ENCODE results near the gene ADAM12.

The ADAM12 gene

GRCh38 chr10:126400641-126401040 is 12.4 kb upstream of the ADAM12 start:
- Histone ChIP-seq H3K4ac (ENCODE audit: low read depth, low read length) (no peak overlapping the region), H2BK120ac (ENCODE audit: insufficient read depth, low read length, poor library complexity) (no peak overlapping the region), H2BK5ac (ENCODE audit: low read depth, low read length, poor library complexity) (no peak overlapping the region), H4K12ac (ENCODE audit: low read depth, low read length) (no peak overlapping the region), H3K36me3 (ENCODE audit: control insufficient read depth in 1 of 2, insufficient read depth in 2 of 2, low read length in 2 of 2) (no peaks in the 10 kb centered on the region), H3K4me1 (ENCODE audit: control insufficient read depth in 1 of 2, insufficient read depth in 2 of 2, low read length in 2 of 2) (peaks cover 5% of the 10 kb centered on the region in 2 experiments), H4K8ac (ENCODE audit: low read depth, low read length) (no peak overlapping the region), H2BK12ac (ENCODE audit: low read length) (no peak overlapping the region), H2AK5ac (ENCODE audit: low read length) (no peak overlapping the region), H3K79me1 (ENCODE audit: low read length) (no peaks in the 10 kb centered on the region), H3K9ac (ENCODE audit: low read length) (no peak overlapping the region), H3K27me3 (ENCODE audit: insufficient read depth, low read length) (no peaks in the 10 kb centered on the region), H3K4me2 (ENCODE audit: low read length) (no peak overlapping the region), H3K18ac (ENCODE audit: low read length) (no peak overlapping the region), H3K23ac (ENCODE audit: low read length) (no peak overlapping the region), H2AFZ (ENCODE audit: insufficient read depth, low read length, poor library complexity) (no peak overlapping the region), H3K14ac (ENCODE audit: low read length) (no peak overlapping the region), H4K91ac (ENCODE audit: low read depth, low read length) (no peak overlapping the region), H3K4me3 (ENCODE audit: low read depth, low read length) (no peak overlapping the region), H3K79me2 (ENCODE audit: control insufficient read depth, insufficient read depth, low read length, poor library complexity) (no peaks in the 10 kb centered on the region), H3K27ac (ENCODE audit: low read depth, low read length) (no peak overlapping the region), H3K9me3 (ENCODE audit: insufficient read depth, low read depth, low read length) (no peaks in the 10 kb centered on the region)
- no CpG with 5 or more reads among the region's 4 CpGs for WGBS (ENCODE audit: extremely low coverage, insufficient coverage, insufficient read length)
- no peak for DNase-seq

GRCh38 chr10:126398924-126399323 is 10.6 kb upstream of the ADAM12 start:
- Histone ChIP-seq H2AFZ (ENCODE audit: insufficient read depth, low read length, poor library complexity) (no peak overlapping the region), H3K4ac (ENCODE audit: low read depth, low read length) (no peak overlapping the region), H3K4me1 (ENCODE audit: control insufficient read depth in 1 of 2, insufficient read depth in 2 of 2, low read length in 2 of 2) (peaks cover 2 to 5% of the 10 kb centered on the region in 2 experiments), H3K9ac (ENCODE audit: low read length) (no peak overlapping the region), H3K14ac (ENCODE audit: low read length) (no peak overlapping the region), H3K79me2 (ENCODE audit: control insufficient read depth, insufficient read depth, low read length, poor library complexity) (no peaks in the 10 kb centered on the region), H4K8ac (ENCODE audit: low read depth, low read length) (no peak overlapping the region), H2AK5ac (ENCODE audit: low read length) (no peak overlapping the region), H3K9me3 (ENCODE audit: insufficient read depth, low read depth, low read length) (no peaks in the 10 kb centered on the region), H3K4me3 (ENCODE audit: low read depth, low read length) (no peak overlapping the region), H3K23ac (ENCODE audit: low read length) (no peak overlapping the region), H3K27me3 (ENCODE audit: insufficient read depth, low read length) (no peaks in the 10 kb centered on the region), H2BK5ac (ENCODE audit: low read depth, low read length, poor library complexity) (no peak overlapping the region), H3K27ac (ENCODE audit: low read depth, low read length) (no peak overlapping the region), H4K91ac (ENCODE audit: low read depth, low read length) (no peak overlapping the region), H2BK12ac (ENCODE audit: low read length) (no peak overlapping the region), H3K4me2 (ENCODE audit: low read length) (no peak overlapping the region), H3K79me1 (ENCODE audit: low read length) (no peaks in the 10 kb centered on the region), H3K18ac (ENCODE audit: low read length) (no peak overlapping the region), H2BK120ac (ENCODE audit: insufficient read depth, low read length, poor library complexity) (no peak overlapping the region), H3K36me3 (ENCODE audit: control insufficient read depth in 1 of 2, insufficient read depth in 2 of 2, low read length in 2 of 2) (no peaks in the 10 kb centered on the region), H4K12ac (ENCODE audit: low read depth, low read length) (no peak overlapping the region)
- DNase-seq = peak in 1 of 2 donors; percentile 12
- no CpG with 5 or more reads among the region's 4 CpGs for WGBS (ENCODE audit: extremely low coverage, insufficient coverage, insufficient read length)

GRCh38 chr10:126398383-126398743 is 10.1 kb upstream of the ADAM12 start:
- Histone ChIP-seq H3K23ac (ENCODE audit: low read length) (no peak overlapping the region), H3K27ac (ENCODE audit: low read depth, low read length) (no peak overlapping the region), H3K4me1 (ENCODE audit: control insufficient read depth in 1 of 2, insufficient read depth in 2 of 2, low read length in 2 of 2) (peaks cover 2 to 5% of the 10 kb centered on the region in 2 experiments), H2BK5ac (ENCODE audit: low read depth, low read length, poor library complexity) (no peak overlapping the region), H2BK120ac (ENCODE audit: insufficient read depth, low read length, poor library complexity) (no peak overlapping the region), H3K4me3 (ENCODE audit: low read depth, low read length) (no peak overlapping the region), H3K79me1 (ENCODE audit: low read length) (no peaks in the 10 kb centered on the region), H3K14ac (ENCODE audit: low read length) (no peak overlapping the region), H4K8ac (ENCODE audit: low read depth, low read length) (no peak overlapping the region), H3K9me3 (ENCODE audit: insufficient read depth, low read depth, low read length) (no peaks in the 10 kb centered on the region), H2BK12ac (ENCODE audit: low read length) (no peak overlapping the region), H3K18ac (ENCODE audit: low read length) (no peak overlapping the region), H3K36me3 (ENCODE audit: control insufficient read depth in 1 of 2, insufficient read depth in 2 of 2, low read length in 2 of 2) (no peaks in the 10 kb centered on the region), H3K4me2 (ENCODE audit: low read length) (no peak overlapping the region), H3K4ac (ENCODE audit: low read depth, low read length) (no peak overlapping the region), H4K91ac (ENCODE audit: low read depth, low read length) (no peak overlapping the region), H2AK5ac (ENCODE audit: low read length) (no peak overlapping the region), H2AFZ (ENCODE audit: insufficient read depth, low read length, poor library complexity) (no peak overlapping the region), H3K79me2 (ENCODE audit: control insufficient read depth, insufficient read depth, low read length, poor library complexity) (no peaks in the 10 kb centered on the region), H3K27me3 (ENCODE audit: insufficient read depth, low read length) (no peaks in the 10 kb centered on the region), H3K9ac (ENCODE audit: low read length) (no peak overlapping the region), H4K12ac (ENCODE audit: low read depth, low read length) (no peak overlapping the region)
- WGBS (ENCODE audit: extremely low coverage, insufficient coverage, insufficient read length) = no CpG with 5 or more reads among the region's 3 CpGs
- DNase-seq = no peak

GRCh38 chr10:126397640-126398382 is 9.5 kb upstream of the ADAM12 start:
- Histone ChIP-seq H3K9me3 (ENCODE audit: insufficient read depth, low read depth, low read length) (no peaks in the 10 kb centered on the region), H3K14ac (ENCODE audit: low read length) (no peak overlapping the region), H4K8ac (ENCODE audit: low read depth, low read length) (no peak overlapping the region), H3K4me1 (ENCODE audit: control insufficient read depth in 1 of 2, insufficient read depth in 2 of 2, low read length in 2 of 2) (peaks cover 2 to 5% of the 10 kb centered on the region in 2 experiments), H2BK12ac (ENCODE audit: low read length) (no peak overlapping the region), H2BK5ac (ENCODE audit: low read depth, low read length, poor library complexity) (no peak overlapping the region), H2AFZ (ENCODE audit: insufficient read depth, low read length, poor library complexity) (no peak overlapping the region), H3K4ac (ENCODE audit: low read depth, low read length) (no peak overlapping the region), H3K18ac (ENCODE audit: low read length) (no peak overlapping the region), H3K79me2 (ENCODE audit: control insufficient read depth, insufficient read depth, low read length, poor library complexity) (no peaks in the 10 kb centered on the region), H3K36me3 (ENCODE audit: control insufficient read depth in 1 of 2, insufficient read depth in 2 of 2, low read length in 2 of 2) (no peaks in the 10 kb centered on the region), H3K4me3 (ENCODE audit: low read depth, low read length) (no peak overlapping the region), H3K27ac (ENCODE audit: low read depth, low read length) (no peak overlapping the region), H4K91ac (ENCODE audit: low read depth, low read length) (no peak overlapping the region), H3K9ac (ENCODE audit: low read length) (no peak overlapping the region), H3K27me3 (ENCODE audit: insufficient read depth, low read length) (no peaks in the 10 kb centered on the region), H4K12ac (ENCODE audit: low read depth, low read length) (no peak overlapping the region), H2BK120ac (ENCODE audit: insufficient read depth, low read length, poor library complexity) (no peak overlapping the region), H3K4me2 (ENCODE audit: low read length) (no peak overlapping the region), H3K23ac (ENCODE audit: low read length) (no peak overlapping the region), H2AK5ac (ENCODE audit: low read length) (no peak overlapping the region), H3K79me1 (ENCODE audit: low read length) (no peaks in the 10 kb centered on the region)
- peak; percentile 91 to 92 for DNase-seq
- WGBS (ENCODE audit: extremely low coverage, insufficient coverage, insufficient read length) = no CpG with 5 or more reads among the region's 4 CpGs

Measured in trophoblast cell (in vitro differentiated cells and primary cell).